OCI-LY7 (cell line): ENCODE data around the gene SLC35D3.

ENCODE experiments used
- CTCF ChIP-seq: fragments of 200-600 bp; sonication (generic); conservative IDR thresholded peaks from 2 replicates; pipeline ENCODE4 v1.5.1; 2014; ENCODE audit warnings: mild to moderate bottlenecking, antibody characterized with exemption, low read length, moderate library complexity, mixed read lengths
- EZH2phosphoT487 ChIP-seq: fragments of 200-600 bp; sonication (generic); IDR thresholded peaks from 2 replicates; pipeline ENCODE4 v1.6.1; 2018; ENCODE audit warnings: low read depth, borderline replicate concordance, mild to moderate bottlenecking, mixed run types, antibody characterized with exemption, low read length, moderate library complexity, mixed read lengths

- TF ChIP-seq CTCF (no peak), EZH2phosphoT487 (no peak)
Measured at GRCh38 chr6:136955123-136955522, 33.0 kb downstream of the SLC35D3 start.
